IPS DF 4.7 (cell line): Measurements from ENCODE around the gene PIEZO1.

Source experiments
- DNase-seq: peaks from one replicate; pipeline ENCODE4 v3.0.0-alpha.2; 2013; ENCODE audit warnings: low spot score; ENCODE audit errors: extremely low read depth

Gene PIEZO1

GRCh38 chr16:88768071-88768783, 16.8 kb downstream of the PIEZO1 start:
- no peak for DNase-seq

- DNase-seq, result no peak
Observed at GRCh38 chr16:88767546-88768070, 17.4 kb downstream of the PIEZO1 start.

GRCh38 chr16:88766975-88767374, 18.0 kb downstream of the PIEZO1 start:
- DNase-seq, result no peak

GRCh38 chr16:88764913-88765349, 20.1 kb downstream of the PIEZO1 start:
- no peak for DNase-seq

GRCh38 chr16:88764080-88764479, 20.9 kb downstream of the PIEZO1 start:
- DNase-seq, result no peak

- no peak for DNase-seq
Observed at GRCh38 chr16:88763502-88764053, 21.4 kb downstream of the PIEZO1 start.

- no peak for DNase-seq
Observed at GRCh38 chr16:88762941-88763340, 22.1 kb downstream of the PIEZO1 start.

- DNase-seq, result no peak
Observed at GRCh38 chr16:88762258-88762870, 22.7 kb downstream of the PIEZO1 start.

- DNase-seq, result no peak
Observed at GRCh38 chr16:88761830-88762229, 23.2 kb downstream of the PIEZO1 start.

GRCh38 chr16:88761143-88761534, 23.9 kb downstream of the PIEZO1 start:
- no peak for DNase-seq

GRCh38 chr16:88760424-88761142, 24.4 kb downstream of the PIEZO1 start:
- DNase-seq, result no peak

- DNase-seq, result no peak
Observed at GRCh38 chr16:88759976-88760350, 25.1 kb downstream of the PIEZO1 start.

GRCh38 chr16:88759245-88759975, 25.6 kb downstream of the PIEZO1 start:
- DNase-seq, result no peak

GRCh38 chr16:88758944-88759244, 26.1 kb downstream of the PIEZO1 start:
- DNase-seq, result no peak

- no peak for DNase-seq
Observed at GRCh38 chr16:88758227-88758943, 26.6 kb downstream of the PIEZO1 start.

- no peak for DNase-seq
Observed at GRCh38 chr16:88755745-88756443, 29.1 kb downstream of the PIEZO1 start.

GRCh38 chr16:88754912-88755744, 29.9 kb downstream of the PIEZO1 start:
- DNase-seq, result no peak

GRCh38 chr16:88754109-88754911, 30.7 kb downstream of the PIEZO1 start:
- no peak for DNase-seq
